ENCODE measurements around the gene TTLL13. TPM values are rescaled to one million over a fixed set of nuclear protein-coding genes. Genes with fewer than 3 reads are reported as not detected.

The TTLL13 gene, protein sequence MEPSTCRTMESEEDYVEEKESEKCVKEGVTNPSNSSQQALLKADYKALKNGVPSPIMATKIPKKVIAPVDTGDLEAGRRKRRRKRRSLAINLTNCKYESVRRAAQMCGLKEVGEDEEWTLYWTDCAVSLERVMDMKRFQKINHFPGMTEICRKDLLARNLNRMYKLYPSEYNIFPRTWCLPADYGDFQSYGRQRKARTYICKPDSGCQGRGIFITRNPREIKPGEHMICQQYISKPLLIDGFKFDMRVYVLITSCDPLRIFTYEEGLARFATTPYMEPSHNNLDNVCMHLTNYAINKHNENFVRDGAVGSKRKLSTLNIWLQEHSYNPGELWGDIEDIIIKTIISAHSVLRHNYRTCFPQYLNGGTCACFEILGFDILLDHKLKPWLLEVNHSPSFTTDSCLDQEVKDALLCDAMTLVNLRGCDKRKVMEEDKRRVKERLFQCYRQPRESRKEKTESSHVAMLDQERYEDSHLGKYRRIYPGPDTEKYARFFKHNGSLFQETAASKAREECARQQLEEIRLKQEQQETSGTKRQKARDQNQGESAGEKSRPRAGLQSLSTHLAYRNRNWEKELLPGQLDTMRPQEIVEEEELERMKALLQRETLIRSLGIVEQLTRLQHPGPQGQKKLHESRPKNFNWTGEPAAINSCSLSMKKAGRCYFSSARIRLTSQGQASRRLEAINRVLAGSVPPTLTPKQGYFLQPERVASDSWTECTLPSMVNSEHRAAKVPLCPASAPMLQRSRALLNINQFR
- total RNA-seq = under 1 TPM in 1 of 4 donors, not detected in 3; 0.27 TPM

DNA sequence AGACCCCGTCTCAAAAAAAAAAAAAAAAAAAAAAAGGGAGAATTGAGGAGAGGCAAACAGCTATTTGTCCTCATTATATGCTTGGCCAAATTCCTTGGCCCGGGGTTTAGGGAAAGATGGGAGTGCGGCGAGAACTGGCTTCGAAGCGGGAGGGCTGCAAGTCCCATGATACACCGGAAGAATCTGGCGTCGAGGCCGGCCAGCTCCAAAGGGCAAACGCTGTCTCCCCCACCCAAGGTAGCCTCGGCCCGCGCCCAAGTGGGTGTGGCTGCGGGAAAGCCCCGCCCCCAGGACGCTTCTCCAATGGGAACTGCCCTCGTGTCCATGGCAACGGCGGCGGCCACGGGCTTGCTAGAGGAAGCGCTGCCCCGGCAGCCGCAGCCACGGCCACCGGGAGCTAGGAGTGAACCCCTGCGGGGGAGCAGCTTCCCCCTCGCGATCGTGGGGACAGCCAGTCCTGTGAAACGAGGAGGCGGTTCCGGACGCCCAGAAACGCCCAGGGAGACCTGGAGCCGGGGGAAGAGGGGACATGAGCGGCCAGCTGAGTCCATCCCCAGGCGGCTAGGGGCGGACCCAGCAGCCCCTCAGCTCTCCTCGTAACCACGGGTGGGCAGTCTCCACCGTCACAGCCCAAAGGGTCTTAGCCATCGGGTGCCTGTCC, at the start of gene TTLL13:
Gene TTLL13, plus strand, starts transcription at position 354 of the 661 bp plus-strand sequence. CDS start 1,075 bp downstream, outside the sequence.
- WGBS, 2 donors (ENCODE audit: low coverage in 1 of 2) = 2 to 3% methylated on average over 6 to 43 of the region's 44 CpGs
- peak within 1 kb of the TSS; percentile 32 to 71 (median 64) for H3K27ac ChIP-seq
- no peaks in the 10 kb centered on the region for H3K27me3 ChIP-seq
- H3K36me3 ChIP-seq = no peaks in the 10 kb centered on the region
- peak; percentile 49 to 80 (median 50) for TF ChIP-seq POLR2AphosphoS5 (IDR thresholded peaks at IDR 0.05)
- TF ChIP-seq, protein P1, sequence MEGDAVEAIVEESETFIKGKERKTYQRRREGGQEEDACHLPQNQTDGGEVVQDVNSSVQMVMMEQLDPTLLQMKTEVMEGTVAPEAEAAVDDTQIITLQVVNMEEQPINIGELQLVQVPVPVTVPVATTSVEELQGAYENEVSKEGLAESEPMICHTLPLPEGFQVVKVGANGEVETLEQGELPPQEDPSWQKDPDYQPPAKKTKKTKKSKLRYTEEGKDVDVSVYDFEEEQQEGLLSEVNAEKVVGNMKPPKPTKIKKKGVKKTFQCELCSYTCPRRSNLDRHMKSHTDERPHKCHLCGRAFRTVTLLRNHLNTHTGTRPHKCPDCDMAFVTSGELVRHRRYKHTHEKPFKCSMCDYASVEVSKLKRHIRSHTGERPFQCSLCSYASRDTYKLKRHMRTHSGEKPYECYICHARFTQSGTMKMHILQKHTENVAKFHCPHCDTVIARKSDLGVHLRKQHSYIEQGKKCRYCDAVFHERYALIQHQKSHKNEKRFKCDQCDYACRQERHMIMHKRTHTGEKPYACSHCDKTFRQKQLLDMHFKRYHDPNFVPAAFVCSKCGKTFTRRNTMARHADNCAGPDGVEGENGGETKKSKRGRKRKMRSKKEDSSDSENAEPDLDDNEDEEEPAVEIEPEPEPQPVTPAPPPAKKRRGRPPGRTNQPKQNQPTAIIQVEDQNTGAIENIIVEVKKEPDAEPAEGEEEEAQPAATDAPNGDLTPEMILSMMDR (IDR thresholded peaks at IDR 0.05) = peak in 2 of 5 experiments; percentile 26 to 29
- TF ChIP-seq POLR2A (IDR thresholded peaks at IDR 0.05) = peak; percentile 29
- no peak for TF ChIP-seq EP300 (IDR thresholded peaks at IDR 0.05; ENCODE audit: low read depth)
- intact Hi-C loops (cut with DNase I; ENCODE audit: low total_unique reads) = no loop called here
- in situ Hi-C loops (cut with MboI; ENCODE audit: low pct_ligation_motif_present in 1 of 4, low pct_unique_long_range_greater_than_20kb in 1 of 4, low sequenced_read_pairs in 3 of 4) = no loop called here
- no peaks in the 10 kb centered on the region for H3K9me3 ChIP-seq
- H3K4me1 ChIP-seq = peaks cover 0 to 23% (median 7%) of the 10 kb centered on the region in 4 donors
- peak within 1 kb of the TSS; percentile 42 to 89 (median 46) for H3K4me3 ChIP-seq
- peak; percentile 97 for DNase-seq

DNA sequence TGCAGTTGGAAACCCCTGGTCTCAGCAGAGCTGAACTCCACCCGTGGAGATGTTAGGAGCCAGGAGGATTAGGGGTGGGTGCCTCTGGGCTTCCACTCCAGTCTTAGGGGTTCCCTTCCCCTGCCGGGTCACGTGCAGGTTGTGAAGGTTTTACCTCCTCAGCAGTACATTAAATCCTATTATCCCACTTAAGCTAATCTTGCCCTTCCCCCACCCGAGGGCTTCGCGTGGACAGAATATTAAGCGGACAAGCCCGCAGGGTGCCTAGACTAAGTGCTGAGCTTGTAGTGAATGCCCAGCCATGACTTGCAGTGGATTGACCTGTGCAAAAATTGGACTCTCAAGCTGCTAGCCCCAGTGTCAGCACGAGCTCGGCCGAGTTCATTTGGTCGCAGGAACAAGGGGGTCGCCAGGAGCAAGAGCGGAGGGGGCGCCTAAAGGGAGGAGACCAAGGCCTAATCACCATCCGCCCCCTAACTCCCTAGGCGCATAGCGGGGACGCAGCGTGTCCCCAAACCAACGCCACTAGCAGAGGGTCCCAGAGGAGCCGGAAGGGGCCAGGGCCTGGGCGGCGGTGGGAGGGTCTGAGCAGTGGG, 48.7 kb upstream of the TTLL13 start:
- in situ Hi-C loops (cut with MboI; ENCODE audit: low pct_ligation_motif_present in 1 of 4, low pct_unique_long_range_greater_than_20kb in 1 of 4, low sequenced_read_pairs in 3 of 4) = no loop called here
- intact Hi-C loops (cut with DNase I; ENCODE audit: low total_unique reads) = no loop called here
- no peak for TF ChIP-seq POLR2AphosphoS5 (IDR thresholded peaks at IDR 0.05)
- TF ChIP-seq POLR2A (IDR thresholded peaks at IDR 0.05) = no peak
- TF ChIP-seq, protein P1 (IDR thresholded peaks at IDR 0.05) = no peak
- TF ChIP-seq EP300 (IDR thresholded peaks at IDR 0.05; ENCODE audit: low read depth) = no peak
- no peaks in the 10 kb centered on the region for H3K27me3 ChIP-seq
- H3K4me1 ChIP-seq = peaks cover 17 to 30% (median 22%) of the 10 kb centered on the region in 4 donors
- no peaks in the 10 kb centered on the region for H3K36me3 ChIP-seq
- H3K27ac ChIP-seq = peak overlapping the region; percentile 82 to 91 (median 88)
- 21 to 60% methylated on average over 1 to 20 of the region's 24 CpGs for WGBS, 2 donors (ENCODE audit: low coverage in 1 of 2)
- peak overlapping the region; percentile 60 to 96 (median 78) for H3K4me3 ChIP-seq
- H3K9me3 ChIP-seq = no peaks in the 10 kb centered on the region
- DNase-seq = no peak

DNA sequence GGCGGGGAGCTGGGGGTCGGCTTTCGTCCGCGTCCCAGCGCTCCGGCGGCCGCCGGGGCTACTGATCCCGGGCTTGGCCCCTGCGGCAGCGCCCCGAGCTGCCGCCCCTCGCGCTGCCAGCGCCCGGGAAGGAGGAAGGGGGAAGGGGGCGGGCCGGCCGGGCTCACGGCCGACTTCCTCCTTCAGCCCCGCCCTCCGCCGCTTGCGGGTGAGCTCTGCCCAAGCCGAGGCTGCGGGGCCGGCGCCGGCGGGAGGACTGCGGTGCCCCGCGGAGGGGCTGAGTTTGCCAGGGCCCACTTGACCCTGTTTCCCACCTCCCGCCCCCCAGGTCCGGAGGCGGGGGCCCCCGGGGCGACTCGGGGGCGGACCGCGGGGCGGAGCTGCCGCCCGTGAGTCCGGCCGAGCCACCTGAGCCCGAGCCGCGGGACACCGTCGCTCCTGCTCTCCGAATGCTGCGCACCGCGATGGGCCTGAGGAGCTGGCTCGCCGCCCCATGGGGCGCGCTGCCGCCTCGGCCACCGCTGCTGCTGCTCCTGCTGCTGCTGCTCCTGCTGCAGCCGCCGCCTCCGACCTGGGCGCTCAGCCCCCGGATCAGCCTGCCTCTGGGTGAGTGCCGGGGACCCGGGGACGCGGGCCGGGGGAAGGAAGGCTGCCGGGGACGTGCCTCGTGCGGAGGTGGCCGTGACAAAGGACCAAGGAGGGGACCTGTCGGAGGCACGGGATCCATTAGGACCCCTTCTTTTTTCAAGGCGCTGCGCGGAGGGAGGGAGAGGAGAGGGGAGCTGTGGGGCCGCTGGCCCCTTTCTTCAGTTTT, 48.0 kb upstream of the TTLL13 start, which contains the start of gene SEMA4B:
Gene SEMA4B, plus strand, starts transcription at position 201 of the 814 bp plus-strand sequence. Its CDS starts 249 bp downstream, at position 450.
- DNase-seq = peak; percentile 87
- Histone ChIP-seq H3K27me3 (no peaks in the 10 kb centered on the region), H3K9me3 (no peaks in the 10 kb centered on the region), H3K27ac (peak within 1 kb of the TSS; percentile 82 to 91 (median 88)), H3K4me3 (peak within 1 kb of the TSS; percentile 60 to 96 (median 78)), H3K36me3 (no peaks in the 10 kb centered on the region), H3K4me1 (peaks cover 17 to 32% (median 22%) of the 10 kb centered on the region in 4 donors)
- intact Hi-C loops (cut with DNase I; ENCODE audit: low total_unique reads) (no loop called here), in situ Hi-C loops (cut with MboI; ENCODE audit: low pct_ligation_motif_present in 1 of 4, low pct_unique_long_range_greater_than_20kb in 1 of 4, low sequenced_read_pairs in 3 of 4) (no loop called here)
- WGBS, 2 donors (ENCODE audit: low coverage in 1 of 2) = 1% methylated on average over 26 of the region's 88 CpGs; no CpG with 5 or more reads in 1 of the 2 donors
- TF ChIP-seq EP300 (IDR thresholded peaks at IDR 0.05; ENCODE audit: low read depth) (no peak), POLR2AphosphoS5 (IDR thresholded peaks at IDR 0.05) (peak; percentile 63 to 71 (median 64)), POLR2A (IDR thresholded peaks at IDR 0.05) (peak; percentile 68)
- TF ChIP-seq, protein P1 (IDR thresholded peaks at IDR 0.05) = no peak
